ENCODE measurements around the gene SFMBT2. TPM values are rescaled to one million over a fixed set of nuclear protein-coding genes. Genes with fewer than 3 reads are reported as not detected.

Gene SFMBT2
- total and polyA plus RNA-seq, 8 donors = 4.1 to 12.6 (median 5.2) TPM

DNA sequence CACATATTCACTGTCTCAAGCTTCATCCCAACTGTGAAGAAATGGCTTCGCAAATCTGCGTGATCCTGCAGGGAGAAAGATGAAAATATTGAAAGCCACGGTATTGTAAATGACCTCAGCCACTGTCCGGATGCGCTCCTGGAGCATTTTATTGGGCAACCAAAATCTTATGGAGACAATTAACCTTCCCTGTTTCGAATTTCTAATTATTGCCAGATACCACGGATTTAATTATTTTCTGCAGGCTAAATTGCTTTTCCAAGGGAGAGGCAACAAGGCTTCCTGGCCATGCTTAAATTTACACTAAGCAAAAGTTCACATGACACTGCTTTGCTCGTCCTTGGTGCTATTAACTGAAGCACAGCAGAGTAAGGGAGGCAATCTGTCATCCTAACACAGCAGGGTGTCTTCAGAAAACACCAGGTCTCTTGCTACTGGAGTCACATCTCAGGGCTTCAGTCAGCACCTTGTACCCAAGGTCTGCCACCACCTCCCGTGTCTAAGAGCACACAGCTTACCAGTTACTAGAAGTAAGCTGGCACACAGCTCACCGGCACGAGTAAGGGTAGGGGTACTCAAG is 162.2 kb downstream of the SFMBT2 start:
- Histone ChIP-seq H3K36me3 (peaks cover 0 to 4% of the 10 kb centered on the region in 2 donors), H3K9me3 (no peaks in the 10 kb centered on the region), H3K27me3 (no peaks in the 10 kb centered on the region), H3K27ac (no peak overlapping the region), H3K4me3 (no peak overlapping the region), H3K4me1 (peaks cover 0 to 9% of the 10 kb centered on the region in 2 donors)
- intact Hi-C loops (cut with DNase I) = no loop called here
- DNase-seq = no peak
- TF ChIP-seq, protein P1, sequence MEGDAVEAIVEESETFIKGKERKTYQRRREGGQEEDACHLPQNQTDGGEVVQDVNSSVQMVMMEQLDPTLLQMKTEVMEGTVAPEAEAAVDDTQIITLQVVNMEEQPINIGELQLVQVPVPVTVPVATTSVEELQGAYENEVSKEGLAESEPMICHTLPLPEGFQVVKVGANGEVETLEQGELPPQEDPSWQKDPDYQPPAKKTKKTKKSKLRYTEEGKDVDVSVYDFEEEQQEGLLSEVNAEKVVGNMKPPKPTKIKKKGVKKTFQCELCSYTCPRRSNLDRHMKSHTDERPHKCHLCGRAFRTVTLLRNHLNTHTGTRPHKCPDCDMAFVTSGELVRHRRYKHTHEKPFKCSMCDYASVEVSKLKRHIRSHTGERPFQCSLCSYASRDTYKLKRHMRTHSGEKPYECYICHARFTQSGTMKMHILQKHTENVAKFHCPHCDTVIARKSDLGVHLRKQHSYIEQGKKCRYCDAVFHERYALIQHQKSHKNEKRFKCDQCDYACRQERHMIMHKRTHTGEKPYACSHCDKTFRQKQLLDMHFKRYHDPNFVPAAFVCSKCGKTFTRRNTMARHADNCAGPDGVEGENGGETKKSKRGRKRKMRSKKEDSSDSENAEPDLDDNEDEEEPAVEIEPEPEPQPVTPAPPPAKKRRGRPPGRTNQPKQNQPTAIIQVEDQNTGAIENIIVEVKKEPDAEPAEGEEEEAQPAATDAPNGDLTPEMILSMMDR (IDR thresholded peaks at IDR 0.05) = no peak
- no peak for ATAC-seq

DNA sequence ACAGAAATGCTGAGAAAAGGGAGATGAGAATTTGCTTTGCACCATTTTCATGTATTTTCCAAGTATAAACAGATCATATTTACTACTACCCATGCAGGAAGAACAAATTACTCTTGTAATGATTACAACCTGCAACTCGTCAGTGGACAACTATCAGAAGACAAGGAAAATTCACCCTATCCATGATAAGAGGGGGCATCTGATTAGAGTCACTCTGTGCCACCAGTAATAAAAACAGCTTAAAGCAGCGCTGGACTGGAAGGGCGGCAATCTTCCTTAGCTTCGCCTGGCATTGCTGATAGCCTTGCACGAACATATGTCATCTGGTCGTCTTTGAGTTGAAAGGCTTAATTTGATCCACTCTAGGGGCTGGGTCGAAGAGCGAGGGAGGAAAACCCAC is 162.7 kb downstream of the SFMBT2 start:
- H3K4me3 ChIP-seq = no peak overlapping the region
- ATAC-seq (no peak), DNase-seq (no peak)
- peaks cover 0 to 9% of the 10 kb centered on the region in 2 donors for H3K4me1 ChIP-seq
- intact Hi-C loops (cut with DNase I) = no loop called here
- no peaks in the 10 kb centered on the region for H3K27me3 ChIP-seq
- peaks cover 0 to 4% of the 10 kb centered on the region in 2 donors for H3K36me3 ChIP-seq
- no peak overlapping the region for H3K27ac ChIP-seq
- TF ChIP-seq, protein P1 (IDR thresholded peaks at IDR 0.05) = no peak
- no peaks in the 10 kb centered on the region for H3K9me3 ChIP-seq

DNA sequence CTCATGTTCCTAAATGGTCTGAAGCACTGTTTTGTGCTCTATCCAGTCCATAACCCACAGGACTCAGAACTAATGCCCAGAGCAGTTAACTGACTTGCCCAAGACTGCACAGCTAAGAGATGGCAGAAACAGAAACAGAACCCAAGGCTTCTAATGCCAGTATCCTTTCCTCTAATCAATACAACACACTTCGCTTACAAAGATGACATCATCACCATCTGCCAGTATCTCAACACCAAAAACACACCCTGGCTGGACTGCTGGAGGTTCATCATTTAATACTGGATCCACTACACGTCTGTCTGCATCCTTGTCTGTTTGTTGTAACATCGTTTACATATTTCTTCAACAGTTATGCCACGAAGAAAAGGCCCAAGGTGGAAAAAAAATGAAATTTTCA is 165.3 kb downstream of the SFMBT2 start:
- TF ChIP-seq, protein P1 (IDR thresholded peaks at IDR 0.05) = no peak
- no peaks in the 10 kb centered on the region for H3K9me3 ChIP-seq
- ATAC-seq = no peak
- no peak overlapping the region for H3K4me3 ChIP-seq
- intact Hi-C loops (cut with DNase I) = no loop called here
- DNase-seq = no peak
- peaks cover 0 to 9% of the 10 kb centered on the region in 2 donors for H3K4me1 ChIP-seq
- no peaks in the 10 kb centered on the region for H3K27me3 ChIP-seq
- no peak overlapping the region for H3K27ac ChIP-seq
- peaks cover 0 to 4% of the 10 kb centered on the region in 2 donors for H3K36me3 ChIP-seq

DNA sequence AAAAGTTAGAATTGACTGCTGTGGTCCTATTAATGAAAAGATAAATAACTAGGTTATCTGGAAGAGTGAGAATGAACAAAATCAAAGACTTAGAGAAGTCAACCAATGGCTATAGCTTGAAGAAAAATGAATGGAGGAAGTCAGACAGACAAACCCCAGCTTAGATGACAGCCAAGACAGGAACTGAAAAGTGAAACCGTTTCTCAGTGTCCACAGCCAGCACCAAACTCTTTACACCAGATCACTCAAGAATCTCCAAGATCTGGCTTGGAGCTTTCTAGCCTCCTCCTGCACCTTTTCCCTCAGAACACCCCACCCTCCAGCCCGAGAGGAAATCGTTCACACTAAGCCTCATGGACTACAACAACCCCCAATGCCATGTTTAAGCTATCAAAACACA is 167.0 kb downstream of the SFMBT2 start:
- intact Hi-C loops (cut with DNase I) = no loop called here
- Histone ChIP-seq H3K36me3 (peaks cover 0 to 4% of the 10 kb centered on the region in 2 donors), H3K4me1 (peaks cover 0 to 9% of the 10 kb centered on the region in 2 donors), H3K4me3 (no peak overlapping the region), H3K27me3 (no peaks in the 10 kb centered on the region), H3K27ac (no peak overlapping the region), H3K9me3 (no peaks in the 10 kb centered on the region)
- no peak for ATAC-seq
- TF ChIP-seq, protein P1 (IDR thresholded peaks at IDR 0.05) = no peak
- DNase-seq = no peak

DNA sequence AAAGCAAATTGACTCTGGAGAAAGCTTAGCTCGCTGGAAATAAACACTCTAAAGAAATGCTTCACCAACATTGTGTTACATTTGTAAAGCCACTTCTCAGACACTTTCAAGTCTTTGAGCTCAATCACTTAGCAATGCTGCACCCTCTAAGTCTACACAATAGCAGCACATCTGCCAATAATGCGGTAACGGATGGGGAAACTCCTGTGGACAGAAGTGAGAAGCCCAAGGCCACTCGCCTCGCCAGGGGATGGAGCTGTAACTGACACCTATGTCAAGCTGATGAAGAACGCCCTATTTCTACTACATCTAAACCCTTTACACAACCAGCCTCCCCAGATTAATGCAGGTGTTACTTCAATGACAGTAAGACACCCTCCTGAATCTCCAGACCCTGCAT is 167.7 kb downstream of the SFMBT2 start:
- Histone ChIP-seq H3K4me3 (no peak overlapping the region), H3K27me3 (no peaks in the 10 kb centered on the region), H3K36me3 (peaks cover 0 to 2% of the 10 kb centered on the region in 2 donors), H3K27ac (no peak overlapping the region), H3K9me3 (no peaks in the 10 kb centered on the region), H3K4me1 (peaks cover 0 to 9% of the 10 kb centered on the region in 2 donors)
- DNase-seq (no peak), ATAC-seq (no peak)
- TF ChIP-seq, protein P1 (IDR thresholded peaks at IDR 0.05) = no peak
- intact Hi-C loops (cut with DNase I) = no loop called here

Measured in left lung (tissue), 10 donors.